Astrocyte of the cerebellum (primary cell): Measurements from ENCODE around the gene SYNE2.

Experiments
- DNase-seq: peaks from one replicate; pipeline ENCODE4 v3.0.0-alpha.2; 2011; ENCODE audit warnings: low read depth
- H3K4me3 ChIP-seq: 2 replicates; pipeline ENCODE4 v1.5.1; 2011; ENCODE audit warnings: mild to moderate bottlenecking, low read depth, low read length, moderate library complexity
- CTCF ChIP-seq: IDR thresholded peaks from 2 replicates; pipeline ENCODE4 v1.5.1; 2012; ENCODE audit warnings: low read length, low read depth, moderate library complexity, mild to moderate bottlenecking; ENCODE audit errors: missing control alignments
- in situ Hi-C: cut with HindIII; loops from 2 replicates; pipeline ENCODE4 v1.10.0; 2017; ENCODE audit warnings: low sequenced_read_pairs

SYNE2 gene

DNA sequence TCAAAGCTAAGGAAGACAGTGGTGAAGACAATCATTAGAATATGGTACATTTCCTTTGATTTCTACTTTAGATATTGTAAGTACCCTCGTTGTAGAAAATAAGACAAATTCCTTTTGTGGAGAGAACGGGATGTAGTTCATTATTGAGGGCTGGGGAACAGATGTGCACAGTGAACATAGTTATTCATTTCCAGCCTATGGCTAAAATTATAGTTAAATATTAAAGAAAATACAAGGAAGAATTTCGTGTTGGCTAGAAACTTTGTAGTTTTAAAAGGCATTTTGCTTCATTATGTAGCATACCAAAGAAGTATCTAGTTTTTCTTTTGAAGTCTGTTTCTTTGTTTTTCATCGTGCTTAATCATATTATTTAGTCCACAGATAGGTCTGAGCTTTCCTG, 239.5 kb downstream of the SYNE2 start:
- no peak overlapping the region for H3K4me3 ChIP-seq
- in situ Hi-C loops: no loop called here
- no peak for TF ChIP-seq CTCF
- no peak for DNase-seq

- no peak for DNase-seq
- in situ Hi-C loops: no loop called here
- no peak overlapping the region for H3K4me3 ChIP-seq
- TF ChIP-seq CTCF: no peak
Observed at GRCh38 chr14:64092940-64093339, 240.1 kb downstream of the SYNE2 start.

DNA sequence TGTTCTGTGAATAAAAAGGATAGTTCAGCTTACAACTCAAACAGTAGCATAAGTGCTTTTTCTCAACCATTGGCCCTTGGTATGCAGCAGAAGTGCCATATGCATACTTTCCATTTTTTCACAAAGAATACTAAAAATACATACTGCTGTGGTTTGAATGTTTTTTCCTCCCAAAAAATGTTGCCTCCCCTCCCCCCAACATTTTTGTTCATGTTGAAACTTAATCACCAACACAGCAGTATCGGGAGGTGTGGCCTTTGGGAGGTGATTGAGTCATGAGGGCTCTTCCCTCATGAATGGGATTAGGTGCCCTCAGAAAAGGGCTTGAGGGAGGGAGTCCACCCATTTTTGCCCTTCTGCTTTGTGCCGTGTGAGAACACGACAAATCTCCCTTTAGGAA, 242.8 kb downstream of the SYNE2 start:
- H3K4me3 ChIP-seq: no peak overlapping the region
- no peak for TF ChIP-seq CTCF
- DNase-seq: no peak
- in situ Hi-C loops: no loop called here

DNA sequence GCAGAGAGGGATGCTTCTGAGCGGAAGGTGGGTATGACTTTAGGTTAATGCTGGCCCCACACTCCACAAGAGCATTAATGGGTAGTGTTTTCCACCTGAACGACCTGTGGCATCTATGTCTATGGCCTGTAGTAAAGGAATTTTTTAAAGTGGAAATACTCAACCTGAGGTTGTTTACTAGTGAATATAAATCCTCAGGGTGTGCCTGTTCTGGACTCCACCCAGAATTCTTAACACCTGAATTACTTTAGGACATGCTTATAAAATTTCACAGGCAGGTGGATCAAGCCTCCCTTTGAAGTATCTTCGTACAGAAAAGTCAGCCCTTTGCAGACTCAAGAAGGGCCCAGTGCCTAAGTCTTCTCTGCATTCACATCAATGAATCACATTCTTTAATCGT, 245.3 kb downstream of the SYNE2 start:
- no peak for DNase-seq
- in situ Hi-C loops: no loop called here
- no peak for TF ChIP-seq CTCF
- H3K4me3 ChIP-seq: no peak overlapping the region

DNA sequence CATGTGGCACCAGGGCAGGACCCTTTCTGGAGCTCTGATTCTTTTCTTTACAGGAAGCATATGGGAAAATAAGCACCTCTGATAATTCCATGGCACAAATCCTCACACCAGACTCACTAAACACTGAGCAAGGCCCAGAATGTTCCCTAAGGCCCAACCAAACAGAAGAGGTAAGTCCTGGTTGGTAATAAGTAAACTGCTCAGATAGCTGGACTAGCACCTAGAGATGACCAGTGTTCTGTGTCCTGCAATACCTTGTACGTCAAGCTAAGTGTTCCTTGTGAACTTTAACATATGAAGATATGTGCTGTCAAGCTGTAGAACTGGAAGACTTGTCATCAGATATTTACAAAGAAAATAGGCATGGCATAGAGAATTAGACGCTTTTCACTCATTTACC, 254.6 kb downstream of the SYNE2 start:
- TF ChIP-seq CTCF: no peak
- H3K4me3 ChIP-seq: no peak overlapping the region
- in situ Hi-C loops: no loop called here
- DNase-seq: no peak

DNA sequence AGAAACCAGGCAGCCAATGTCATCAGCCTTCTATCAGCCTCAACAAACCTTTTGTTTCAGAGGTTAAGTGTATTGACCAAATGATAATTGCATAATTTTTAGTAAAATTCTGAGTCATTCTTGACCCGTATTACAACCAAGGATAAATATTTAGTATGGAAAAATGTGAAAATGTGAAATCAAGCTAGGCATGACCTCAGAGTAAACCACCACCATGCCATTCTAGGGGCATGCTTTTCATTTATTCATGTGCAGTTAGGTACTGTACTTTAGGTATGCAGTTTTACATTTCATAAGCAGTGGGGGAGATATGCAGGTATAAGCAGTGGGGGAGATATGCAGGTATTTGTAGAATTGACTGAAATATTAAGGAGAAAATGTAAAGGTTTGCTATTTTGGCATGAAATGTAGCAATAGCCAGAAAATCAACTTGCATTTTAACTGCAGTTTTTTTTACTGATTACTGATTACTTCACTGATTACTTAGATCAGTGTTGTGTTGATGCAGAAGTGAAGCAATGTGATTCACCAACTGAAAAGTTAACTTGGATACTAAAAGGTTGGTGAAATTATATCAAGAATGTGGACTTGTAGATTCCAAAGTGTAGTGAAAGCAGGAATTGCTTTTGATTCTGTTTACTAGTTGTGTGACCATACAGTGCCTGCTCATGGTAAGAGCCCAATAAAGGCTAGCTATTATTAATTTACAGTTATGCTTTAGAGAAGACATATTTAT, 257.2 kb downstream of the SYNE2 start:
- in situ Hi-C loops: no loop called here
- no peak for TF ChIP-seq CTCF
- no peak overlapping the region for H3K4me3 ChIP-seq
- DNase-seq: no peak
